Suppressor macrophage (primary cell): ENCODE results near the gene IFFO2.

Experiments
- DNase-seq, 4 experiments: peaks; one replicate each; pipeline ENCODE4 v3.0.0-alpha.2; 2020 to 2022

The IFFO2 gene

DNA sequence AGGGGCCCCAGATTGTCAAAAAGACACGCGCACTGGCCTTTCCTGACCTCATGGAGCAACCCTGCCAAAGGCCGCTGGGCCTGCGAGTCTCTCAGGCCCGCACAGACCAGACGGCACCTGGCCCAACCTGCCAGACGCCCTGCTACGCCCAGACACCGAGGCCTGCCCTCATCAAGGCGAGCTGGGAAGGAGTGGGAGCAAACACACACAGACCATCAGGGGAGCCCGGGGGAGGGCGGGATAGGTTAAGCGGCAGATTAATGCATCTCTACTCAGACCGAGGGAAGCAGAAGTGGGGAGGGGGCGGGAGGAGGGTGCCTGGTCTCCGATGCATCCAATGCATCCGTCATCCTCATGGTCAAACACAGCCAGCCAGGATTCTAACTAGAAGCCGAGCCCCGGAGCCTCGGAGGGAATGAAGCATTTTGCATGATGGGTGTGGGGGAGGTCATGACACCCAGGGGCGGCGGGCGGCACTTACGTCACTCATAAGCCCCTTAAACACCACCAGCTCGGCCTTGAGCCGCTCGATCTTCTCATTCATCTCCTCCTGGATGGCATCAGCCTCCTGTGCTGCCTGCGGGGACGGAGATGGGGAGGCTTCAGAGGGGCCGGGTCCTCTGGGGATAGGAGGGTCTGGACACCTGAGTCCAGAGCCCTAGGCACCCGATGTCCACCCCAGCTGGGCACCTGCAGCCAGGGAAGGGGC is 37.1 kb downstream of the IFFO2 start:
- no peak for DNase-seq

DNA sequence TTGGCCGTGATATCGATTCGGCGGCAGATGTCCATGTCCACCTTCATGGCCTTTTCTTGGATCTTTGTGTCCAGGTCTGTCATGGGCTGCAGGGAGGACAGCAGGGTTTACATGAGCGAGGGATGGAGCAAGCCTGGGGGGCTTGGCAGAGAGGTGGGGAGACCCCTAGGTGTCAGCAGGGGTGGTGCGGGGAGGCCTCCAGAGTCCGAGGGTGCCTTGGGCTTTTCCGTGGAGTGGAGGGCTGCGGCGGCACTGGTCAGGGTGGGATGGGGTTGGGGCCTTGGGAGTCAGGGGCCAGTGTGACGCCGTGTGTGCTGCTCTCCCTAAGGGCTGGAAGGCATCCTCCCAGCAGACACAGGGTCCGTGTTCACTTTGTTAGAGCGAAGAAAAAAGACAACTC is 38.1 kb downstream of the IFFO2 start:
- no peak for DNase-seq

DNA sequence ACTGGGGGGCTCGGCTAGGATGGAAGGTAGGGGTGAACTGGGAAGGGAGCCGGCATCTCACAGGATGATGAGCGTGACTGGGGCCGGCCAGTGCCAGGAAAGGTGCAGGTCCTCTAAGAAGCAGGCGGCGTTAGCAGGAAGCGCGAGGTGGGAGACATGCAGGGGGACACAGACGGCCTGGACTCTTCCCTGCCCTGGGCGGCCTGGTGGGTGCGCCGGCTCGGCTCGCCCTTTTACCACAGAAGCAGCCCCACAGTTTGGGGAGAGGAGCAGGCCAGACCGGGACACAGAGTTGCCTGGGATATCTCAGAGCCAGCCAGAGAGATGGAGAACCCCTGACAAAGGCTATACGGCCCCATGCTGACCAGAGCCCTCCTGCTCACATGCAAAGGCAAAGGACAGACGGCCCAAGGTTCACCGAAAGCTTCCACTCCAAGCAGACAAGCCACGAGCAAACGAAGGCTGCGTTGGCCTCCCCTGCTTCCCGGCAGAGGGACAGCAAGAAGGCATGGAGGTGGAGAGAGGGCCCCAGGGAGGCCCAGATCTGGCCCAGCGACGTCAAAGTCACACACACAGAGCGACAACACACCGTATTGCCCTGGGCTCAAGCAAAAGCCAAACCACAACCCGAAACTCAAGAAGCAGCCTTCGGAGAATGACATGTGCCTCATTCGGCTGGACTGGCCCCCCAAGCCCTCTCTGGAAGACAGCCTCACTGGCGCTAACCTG is 39.2 kb downstream of the IFFO2 start:
- no peak for DNase-seq

DNA sequence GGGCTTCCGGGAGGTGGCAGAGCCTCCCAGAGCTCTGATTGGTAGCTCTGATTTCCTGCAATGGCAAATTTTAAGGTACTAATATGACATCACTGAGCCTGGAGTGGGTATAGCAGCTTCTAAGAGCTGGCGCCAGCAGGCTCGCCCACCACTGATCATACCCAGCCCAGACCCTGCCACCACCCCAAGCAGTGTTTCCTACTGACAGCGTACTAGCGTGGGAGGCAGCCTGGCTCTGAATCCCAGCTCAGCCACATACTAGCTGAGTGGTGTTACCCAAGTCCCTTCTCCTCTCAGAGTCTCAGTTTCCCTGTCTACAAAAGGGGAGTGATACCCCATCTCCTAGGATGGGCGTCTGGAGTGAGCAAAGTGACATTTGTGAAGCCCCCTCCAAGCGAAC is 41.1 kb downstream of the IFFO2 start:
- DNase-seq, result no peak

DNA sequence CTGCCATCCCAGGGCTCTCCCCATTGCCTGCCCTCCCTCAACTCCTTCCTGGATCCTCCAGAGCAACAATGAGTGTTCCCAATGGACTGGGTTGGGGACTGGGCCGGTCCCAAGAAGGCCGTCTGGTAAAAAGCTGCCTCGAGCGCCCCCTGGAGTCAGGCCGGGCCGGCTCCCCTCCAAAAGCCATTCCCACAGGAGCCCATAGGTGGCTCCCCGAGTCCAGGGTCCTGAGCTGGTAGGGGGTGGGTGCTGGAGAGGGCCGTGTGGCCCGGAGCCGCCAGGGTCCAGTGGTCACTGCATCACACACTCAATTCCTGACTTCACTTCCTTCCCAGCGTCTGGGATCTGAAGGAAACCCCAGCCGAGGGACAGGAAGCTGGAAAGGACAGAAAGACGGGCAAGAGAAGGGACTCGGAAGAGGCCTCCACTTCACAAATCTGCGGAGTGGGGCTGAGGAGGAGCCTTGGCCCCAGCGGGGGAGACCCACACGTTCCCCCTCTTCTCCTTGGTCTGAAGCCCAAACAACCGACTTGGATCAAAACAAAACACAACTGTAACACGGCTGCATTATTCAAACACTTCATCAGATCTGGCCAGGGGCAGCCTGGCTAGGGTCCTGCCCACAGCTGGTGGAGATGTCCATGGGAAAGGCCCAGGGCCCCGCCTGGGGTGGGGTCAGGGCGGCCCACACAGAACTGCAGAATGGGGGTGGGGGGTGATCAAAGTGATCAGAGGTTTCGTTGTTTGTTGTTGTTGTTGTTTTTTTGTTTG is 43.2 kb downstream of the IFFO2 start:
- peak; percentile 76 to 91 (median 84) for DNase-seq

DNA sequence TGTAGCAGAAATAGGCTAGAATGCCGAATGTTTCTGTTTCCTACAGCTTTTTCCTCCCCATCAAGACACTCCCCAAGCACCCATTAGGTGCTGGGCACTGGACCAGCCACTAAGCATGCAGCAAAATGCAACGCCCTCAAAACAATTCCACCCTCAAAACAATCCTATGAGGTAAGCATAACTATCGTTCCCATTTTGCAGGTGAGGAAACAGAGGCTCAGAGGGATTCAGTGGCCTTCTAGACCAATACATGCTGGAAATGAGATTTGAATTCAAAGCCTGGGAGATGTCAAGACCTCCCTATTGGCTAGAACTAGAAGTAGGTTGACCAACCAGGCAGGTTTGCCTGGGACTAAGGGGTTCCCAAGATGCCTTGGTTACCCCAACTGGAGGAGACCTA is 43.9 kb downstream of the IFFO2 start:
- DNase-seq, result no peak

DNA sequence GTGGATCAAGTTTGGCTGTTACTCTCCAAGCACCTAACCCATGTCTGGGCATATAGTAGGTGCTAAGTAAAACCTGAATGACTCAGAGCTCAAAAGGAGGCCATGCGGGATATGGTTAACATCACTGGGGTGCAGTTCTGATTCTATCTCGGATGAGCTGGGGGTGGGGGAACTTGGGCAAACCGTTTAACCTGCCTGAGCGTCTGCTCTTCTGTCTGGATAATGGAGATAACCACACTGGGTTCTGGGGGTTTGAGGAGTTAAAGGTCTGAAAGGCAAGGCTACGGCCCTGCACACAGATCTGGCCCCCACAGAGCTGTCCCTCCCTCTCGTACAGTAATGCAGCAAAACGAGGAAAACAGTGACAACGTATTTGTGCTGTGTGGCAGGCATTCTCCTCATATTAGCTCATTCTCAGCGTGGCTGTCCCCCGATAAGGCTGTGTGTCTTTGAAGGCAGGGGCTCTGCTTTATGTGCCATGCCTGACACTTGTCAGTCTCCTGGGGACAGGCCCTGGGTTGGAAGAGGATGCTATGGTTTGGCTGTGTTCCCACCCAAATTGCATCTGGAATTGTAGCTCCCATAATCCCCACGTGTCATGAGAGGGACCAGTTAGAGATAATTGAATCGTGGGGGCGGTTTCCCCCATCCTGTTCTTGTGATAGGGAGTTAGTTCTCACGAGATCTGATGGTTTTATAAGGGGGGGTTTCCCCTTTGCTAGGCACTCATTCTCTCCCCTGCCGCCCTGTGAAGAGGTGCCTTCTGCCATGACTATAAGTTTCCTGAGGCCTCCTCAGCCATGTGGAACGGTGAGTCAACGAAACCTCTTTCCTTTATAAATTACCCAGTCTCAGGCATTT is 47.3 kb downstream of the IFFO2 start:
- DNase-seq, result no peak

DNA sequence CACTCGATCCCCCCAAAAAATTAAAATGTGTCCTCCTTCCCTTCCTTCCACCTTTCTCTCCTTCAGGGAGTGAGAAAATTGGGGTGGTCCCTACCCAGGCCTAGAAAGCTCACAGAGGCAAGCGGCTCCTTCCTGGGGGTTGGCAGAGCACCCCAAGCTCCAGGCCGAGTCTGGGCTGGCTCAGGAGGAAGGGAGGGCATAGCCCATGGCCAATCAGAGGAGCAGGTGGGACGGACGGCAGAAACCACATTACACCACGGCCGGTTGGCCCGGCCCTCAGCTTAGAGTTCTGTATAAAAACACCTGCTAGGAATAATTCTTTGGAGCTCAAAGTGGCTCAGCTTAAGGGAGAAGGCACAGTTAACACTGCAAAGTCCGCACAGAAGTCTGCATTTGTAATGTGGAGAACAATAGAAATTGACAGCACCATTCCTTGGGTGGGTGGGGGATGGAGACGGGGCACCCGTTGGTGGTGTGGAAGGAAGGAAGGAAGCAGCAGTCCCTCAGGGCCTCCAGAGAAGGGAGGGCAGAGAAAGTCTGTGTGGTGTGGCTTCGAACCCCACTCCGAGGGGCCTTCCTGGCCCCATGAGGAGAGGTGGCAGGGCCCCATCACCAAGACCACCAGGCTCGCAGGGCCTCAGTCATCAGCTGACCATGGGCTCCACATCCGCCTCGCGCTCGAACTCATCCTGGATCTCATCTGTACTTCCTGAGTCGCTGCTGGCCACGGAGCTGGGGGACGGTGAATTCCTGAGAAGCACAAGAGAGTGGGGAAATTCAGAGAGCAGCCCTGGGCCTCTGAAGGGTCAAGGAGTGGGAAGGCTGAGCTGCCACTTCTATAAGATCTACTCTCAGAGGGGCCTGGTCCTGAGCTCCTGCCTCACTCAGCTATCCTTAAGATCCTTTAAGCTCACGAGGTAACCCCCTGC is 48.3 kb downstream of the IFFO2 start:
- peak in 3 of 4 experiments; percentile 54 to 74 (median 71) for DNase-seq

GRCh38 chr1:18907021-18907916 is 49.2 kb downstream of the IFFO2 start:
- DNase-seq, result peak; percentile 74 to 89 (median 84)

GRCh38 chr1:18903291-18903756 is 53.2 kb downstream of the IFFO2 start:
- no peak for DNase-seq

- DNase-seq, result peak; percentile 96 to 99 (median 98)
Measured at GRCh38 chr1:18902523-18903290, 53.8 kb downstream of the IFFO2 start, which contains the start of gene ALDH4A1. Gene ALDH4A1 (minus strand): TSS chr1:18902555. CDS start chr1:18902523, 32 bp downstream.

- peak in 3 of 4 experiments; percentile 44 to 50 (median 47) for DNase-seq
Measured at GRCh38 chr1:18901952-18902522, 54.4 kb downstream of the IFFO2 start.

DNA sequence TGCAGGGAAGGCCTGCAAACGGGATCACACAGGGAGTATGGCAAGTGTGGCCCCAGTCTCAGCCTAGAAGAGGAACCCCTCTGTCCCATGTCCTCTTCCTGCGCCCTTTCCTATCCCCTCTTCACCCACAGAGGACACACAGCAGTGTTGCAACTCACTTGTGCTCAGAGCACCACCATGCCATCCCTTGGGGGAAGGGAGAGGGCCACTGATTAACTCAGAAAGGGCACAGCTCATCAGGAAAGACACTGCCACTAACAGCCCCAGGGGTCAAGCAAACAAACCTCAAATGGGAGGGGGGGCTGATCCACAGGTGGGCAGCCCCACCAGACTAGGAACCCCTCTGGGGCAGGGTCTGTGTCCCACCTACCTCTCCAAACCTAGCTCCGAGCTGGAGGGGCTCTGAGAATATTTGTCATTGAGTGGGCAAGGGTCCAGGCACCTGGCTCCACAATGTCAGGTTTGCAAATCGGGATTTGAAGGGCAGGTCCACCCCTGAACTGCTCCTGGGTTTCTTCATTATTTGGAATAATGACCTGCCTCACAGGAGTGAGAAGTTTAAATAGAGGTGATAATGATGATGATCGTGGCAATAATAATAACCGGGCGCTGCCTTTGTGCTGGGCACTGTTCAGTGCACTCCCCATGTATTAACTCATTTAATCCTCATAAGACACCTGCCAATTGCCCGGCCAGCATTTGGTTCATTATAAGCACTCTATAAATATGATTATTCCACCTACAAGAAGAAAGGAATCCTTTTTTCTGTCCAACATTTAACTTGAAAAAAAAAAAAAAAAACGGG is 55.1 kb downstream of the IFFO2 start:
- peak in 3 of 4 experiments; percentile 33 to 50 (median 40) for DNase-seq

- DNase-seq, result no peak
Measured at GRCh38 chr1:18900303-18900841, 56.1 kb downstream of the IFFO2 start.

DNA sequence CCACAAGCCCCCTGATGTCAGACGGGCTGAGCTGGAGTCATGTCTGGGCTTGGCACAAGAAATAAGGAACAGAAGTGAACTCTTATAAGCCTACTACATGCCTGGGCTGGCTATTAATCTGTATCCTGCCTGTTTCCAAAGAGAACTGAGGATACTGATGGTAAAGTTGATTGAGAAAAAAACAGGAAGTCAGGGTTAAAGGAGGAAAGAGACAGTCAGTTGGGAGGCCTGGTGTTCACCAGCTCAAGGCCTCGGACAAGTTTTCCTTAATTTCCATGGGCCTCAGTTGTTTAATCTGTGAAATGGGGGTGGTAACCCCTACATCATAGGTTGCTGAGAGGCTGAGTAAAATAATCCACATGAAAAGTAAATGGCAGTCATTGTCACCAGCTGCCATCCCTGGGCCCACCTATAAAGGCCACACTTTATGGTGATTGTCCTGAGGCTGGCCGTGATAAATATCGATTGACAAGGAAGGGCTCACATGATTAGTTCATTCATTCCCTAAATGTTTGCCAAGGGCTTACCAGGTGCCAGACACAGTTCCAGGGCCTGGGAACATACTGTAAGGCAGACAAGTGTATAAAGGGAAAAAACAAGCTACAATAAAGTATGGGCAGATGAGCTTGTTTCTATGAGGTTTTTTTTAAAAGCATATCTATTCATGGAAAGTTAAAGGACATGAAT is 57.0 kb downstream of the IFFO2 start:
- DNase-seq, result peak in 2 of 4 experiments; percentile 17 to 22

GRCh38 chr1:18898567-18898966 is 57.9 kb downstream of the IFFO2 start:
- no peak for DNase-seq

GRCh38 chr1:18895317-18895716 is 61.2 kb downstream of the IFFO2 start:
- no peak for DNase-seq
